ENCODE data around the gene RARG.

DNA sequence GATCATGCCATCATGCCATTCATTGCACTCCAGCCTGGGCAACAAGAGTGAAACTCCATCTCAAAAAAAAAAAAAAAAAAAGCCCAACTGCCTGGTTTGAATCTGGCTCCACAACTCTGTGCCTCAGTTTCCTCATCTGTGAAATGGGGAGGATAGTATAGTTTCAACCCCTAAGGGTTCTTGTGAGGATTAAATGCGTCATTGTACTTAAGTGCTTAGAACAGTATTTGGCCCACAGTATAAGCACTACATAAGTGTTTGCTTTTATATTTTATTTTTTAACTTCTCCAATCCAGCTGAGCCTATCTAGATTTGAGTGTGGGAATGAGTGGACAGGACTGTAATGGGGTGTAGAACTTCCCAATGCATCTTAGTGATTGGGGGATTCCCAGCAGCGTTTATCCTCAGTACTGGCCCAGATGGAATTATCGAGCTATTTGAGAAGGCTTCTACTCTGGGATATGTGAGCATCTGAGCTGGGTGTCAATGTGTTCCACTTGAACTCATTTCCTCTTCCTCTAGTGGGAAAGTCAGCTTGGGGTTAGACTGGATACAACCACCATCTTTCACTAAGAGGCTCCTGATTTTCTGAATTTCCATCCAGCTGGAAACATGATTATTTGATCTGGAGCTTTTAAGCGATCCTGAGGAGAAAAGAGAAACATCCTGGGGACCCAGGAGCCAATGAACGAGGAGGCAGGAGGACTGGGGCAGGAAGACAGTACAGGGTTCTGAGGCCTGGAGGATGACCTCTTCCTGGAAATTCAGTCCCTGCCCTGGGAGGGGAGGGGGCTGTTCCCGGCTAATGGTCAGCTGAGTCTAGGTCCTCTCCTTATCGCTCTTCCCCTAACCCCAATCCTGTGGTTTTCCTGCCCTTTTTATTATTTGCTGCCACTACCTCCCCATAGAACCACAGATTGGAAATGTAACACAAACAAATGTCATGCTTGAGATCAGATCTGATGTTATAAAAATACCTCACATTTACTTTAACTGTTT, 26.8 kb upstream of the RARG start:
- TF ChIP-seq EZH2 (IDR thresholded peaks at IDR 0.05; ENCODE audit: insufficient read depth, low read length): no peak
- TF ChIP-seq, protein P1, sequence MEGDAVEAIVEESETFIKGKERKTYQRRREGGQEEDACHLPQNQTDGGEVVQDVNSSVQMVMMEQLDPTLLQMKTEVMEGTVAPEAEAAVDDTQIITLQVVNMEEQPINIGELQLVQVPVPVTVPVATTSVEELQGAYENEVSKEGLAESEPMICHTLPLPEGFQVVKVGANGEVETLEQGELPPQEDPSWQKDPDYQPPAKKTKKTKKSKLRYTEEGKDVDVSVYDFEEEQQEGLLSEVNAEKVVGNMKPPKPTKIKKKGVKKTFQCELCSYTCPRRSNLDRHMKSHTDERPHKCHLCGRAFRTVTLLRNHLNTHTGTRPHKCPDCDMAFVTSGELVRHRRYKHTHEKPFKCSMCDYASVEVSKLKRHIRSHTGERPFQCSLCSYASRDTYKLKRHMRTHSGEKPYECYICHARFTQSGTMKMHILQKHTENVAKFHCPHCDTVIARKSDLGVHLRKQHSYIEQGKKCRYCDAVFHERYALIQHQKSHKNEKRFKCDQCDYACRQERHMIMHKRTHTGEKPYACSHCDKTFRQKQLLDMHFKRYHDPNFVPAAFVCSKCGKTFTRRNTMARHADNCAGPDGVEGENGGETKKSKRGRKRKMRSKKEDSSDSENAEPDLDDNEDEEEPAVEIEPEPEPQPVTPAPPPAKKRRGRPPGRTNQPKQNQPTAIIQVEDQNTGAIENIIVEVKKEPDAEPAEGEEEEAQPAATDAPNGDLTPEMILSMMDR (IDR thresholded peaks at IDR 0.05; ENCODE audit: insufficient read depth, low read depth, low read length): no peak

Measured in astrocyte (in vitro differentiated cells and primary cell).